SU-DHL-6 (cell line): ENCODE measurements around the gene AOC1.

ENCODE experiments used
- H2AFZ ChIP-seq: fragments of 200-600 bp; sonication (generic); 2 replicates; pipeline ENCODE4 v1.6.1; 2014; ENCODE audit warnings: low read depth, mild to moderate bottlenecking, moderate library complexity, mixed read lengths, antibody characterized with exemption, low read length; ENCODE audit not compliant: severe bottlenecking
- H3F3A ChIP-seq: fragments of 200-600 bp; shearing (Covaris generic); 2 replicates; pipeline ENCODE4 v1.6.0; 2016; ENCODE audit warnings: antibody characterized with exemption, mild to moderate bottlenecking; ENCODE audit not compliant: insufficient read depth
- H3K27ac ChIP-seq: fragments of 200-600 bp; sonication (generic); 2 replicates; pipeline ENCODE4 v1.5.1; 2016; ENCODE audit warnings: low read depth, mild to moderate bottlenecking, low read length, moderate library complexity, mixed read lengths
- H3K27me3 ChIP-seq: fragments of 200-600 bp; sonication (generic), shearing (Covaris generic); 2 replicates; pipeline ENCODE4 v1.6.0; 2014; ENCODE audit warnings: mild to moderate bottlenecking, low read length
- H3K36me3 ChIP-seq: fragments of 200-600 bp; sonication (generic); 2 replicates; pipeline ENCODE4 v1.6.1; 2014; ENCODE audit warnings: mild to moderate bottlenecking, low read length, mixed read lengths
- H3K4me2 ChIP-seq: fragments of 300-600, 200-600 bp; shearing (Covaris generic), sonication (generic); 2 replicates; pipeline ENCODE4 v1.6.0; 2014; ENCODE audit warnings: low read length, low read depth, mild to moderate bottlenecking; ENCODE audit not compliant: poor library complexity, severe bottlenecking
- H3K4me3 ChIP-seq: fragments of 200-600 bp; sonication (generic); 2 replicates; pipeline ENCODE4 v1.5.1; 2014; ENCODE audit warnings: antibody characterized with exemption, low read length, mild to moderate bottlenecking, mixed read lengths; ENCODE audit not compliant: insufficient read depth, poor library complexity, severe bottlenecking
- H3K79me2 ChIP-seq: fragments of 200-600 bp; sonication (generic); 2 replicates; pipeline ENCODE4 v1.6.1; 2014; ENCODE audit warnings: mild to moderate bottlenecking, low read length, moderate library complexity; ENCODE audit not compliant: insufficient read depth
- H3K9ac ChIP-seq: fragments of 200-600 bp; sonication (generic); 2 replicates; pipeline ENCODE4 v1.7.0; 2014; ENCODE audit warnings: mild to moderate bottlenecking, low read length
- H3K9me2 ChIP-seq: fragments of 200-600 bp; sonication (generic); replicated peaks from 2 replicates; pipeline ENCODE4 v1.6.1; 2014; ENCODE audit warnings: low read length; ENCODE audit not compliant: insufficient read depth
- H3K9me3 ChIP-seq: fragments of 200-600 bp; sonication (generic); 2 replicates; pipeline ENCODE4 v1.6.1; 2014; ENCODE audit warnings: low read length, mixed read lengths; ENCODE audit not compliant: insufficient read depth
- H4K20me1 ChIP-seq: fragments of 200-600 bp; sonication (generic); 2 replicates; pipeline ENCODE4 v1.6.1; 2014; ENCODE audit warnings: low read depth, mild to moderate bottlenecking, antibody characterized with exemption, low read length, moderate library complexity, mixed read lengths
- EZH2phosphoT487 ChIP-seq: fragments of 200-600 bp; sonication (generic), shearing (Covaris generic); conservative IDR thresholded peaks from 2 replicates; pipeline ENCODE4 v1.6.1; 2018; ENCODE audit warnings: mild to moderate bottlenecking, antibody characterized with exemption, low read length, moderate library complexity, mixed read lengths
- TF ChIP-seq, protein P1 (sequence below): fragments of 200-600 bp; sonication (generic); IDR thresholded peaks from one replicate; pipeline ENCODE4 v1.5.1; 2017; ENCODE audit warnings: antibody characterized with exemption, mild to moderate bottlenecking, low read length, moderate library complexity; ENCODE audit not compliant: insufficient read depth, poor library complexity, severe bottlenecking

The AOC1 gene

DNA sequence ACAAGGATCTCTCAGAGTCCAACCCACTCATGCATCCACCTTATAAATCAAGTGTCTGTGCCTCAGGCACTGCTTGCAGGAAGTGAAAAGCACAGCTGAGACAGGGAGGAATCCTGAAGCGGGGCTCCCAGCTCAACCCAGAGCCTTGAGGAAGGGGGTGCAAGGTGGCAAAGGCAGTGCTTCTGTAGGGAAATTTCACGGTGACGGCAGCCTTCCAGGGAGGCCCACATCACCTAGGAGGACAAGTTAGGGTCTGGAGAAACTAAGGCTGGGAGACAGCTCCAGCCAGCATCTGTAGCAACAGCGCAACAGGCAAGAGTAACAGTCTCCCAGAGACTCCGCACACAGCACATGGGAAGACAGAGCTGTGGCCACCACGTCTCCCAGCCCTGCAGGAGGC lies 2.7 kb downstream of the AOC1 start:
- Histone ChIP-seq H3K27me3 (no peaks in the 10 kb centered on the region), H4K20me1 (no peaks in the 10 kb centered on the region), H3K9ac (no peak overlapping the region), H3K27ac (no peak overlapping the region), H3K36me3 (no peaks in the 10 kb centered on the region), H3K9me3 (no peaks in the 10 kb centered on the region), H3K4me3 (no peak overlapping the region), H2AFZ (no peak overlapping the region), H3F3A (no peaks in the 10 kb centered on the region), H3K79me2 (no peaks in the 10 kb centered on the region), H3K9me2 (no peaks in the 10 kb centered on the region), H3K4me2 (no peak overlapping the region)
- no peak for TF ChIP-seq EZH2phosphoT487
- TF ChIP-seq, protein P1, sequence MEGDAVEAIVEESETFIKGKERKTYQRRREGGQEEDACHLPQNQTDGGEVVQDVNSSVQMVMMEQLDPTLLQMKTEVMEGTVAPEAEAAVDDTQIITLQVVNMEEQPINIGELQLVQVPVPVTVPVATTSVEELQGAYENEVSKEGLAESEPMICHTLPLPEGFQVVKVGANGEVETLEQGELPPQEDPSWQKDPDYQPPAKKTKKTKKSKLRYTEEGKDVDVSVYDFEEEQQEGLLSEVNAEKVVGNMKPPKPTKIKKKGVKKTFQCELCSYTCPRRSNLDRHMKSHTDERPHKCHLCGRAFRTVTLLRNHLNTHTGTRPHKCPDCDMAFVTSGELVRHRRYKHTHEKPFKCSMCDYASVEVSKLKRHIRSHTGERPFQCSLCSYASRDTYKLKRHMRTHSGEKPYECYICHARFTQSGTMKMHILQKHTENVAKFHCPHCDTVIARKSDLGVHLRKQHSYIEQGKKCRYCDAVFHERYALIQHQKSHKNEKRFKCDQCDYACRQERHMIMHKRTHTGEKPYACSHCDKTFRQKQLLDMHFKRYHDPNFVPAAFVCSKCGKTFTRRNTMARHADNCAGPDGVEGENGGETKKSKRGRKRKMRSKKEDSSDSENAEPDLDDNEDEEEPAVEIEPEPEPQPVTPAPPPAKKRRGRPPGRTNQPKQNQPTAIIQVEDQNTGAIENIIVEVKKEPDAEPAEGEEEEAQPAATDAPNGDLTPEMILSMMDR, result no peak

DNA sequence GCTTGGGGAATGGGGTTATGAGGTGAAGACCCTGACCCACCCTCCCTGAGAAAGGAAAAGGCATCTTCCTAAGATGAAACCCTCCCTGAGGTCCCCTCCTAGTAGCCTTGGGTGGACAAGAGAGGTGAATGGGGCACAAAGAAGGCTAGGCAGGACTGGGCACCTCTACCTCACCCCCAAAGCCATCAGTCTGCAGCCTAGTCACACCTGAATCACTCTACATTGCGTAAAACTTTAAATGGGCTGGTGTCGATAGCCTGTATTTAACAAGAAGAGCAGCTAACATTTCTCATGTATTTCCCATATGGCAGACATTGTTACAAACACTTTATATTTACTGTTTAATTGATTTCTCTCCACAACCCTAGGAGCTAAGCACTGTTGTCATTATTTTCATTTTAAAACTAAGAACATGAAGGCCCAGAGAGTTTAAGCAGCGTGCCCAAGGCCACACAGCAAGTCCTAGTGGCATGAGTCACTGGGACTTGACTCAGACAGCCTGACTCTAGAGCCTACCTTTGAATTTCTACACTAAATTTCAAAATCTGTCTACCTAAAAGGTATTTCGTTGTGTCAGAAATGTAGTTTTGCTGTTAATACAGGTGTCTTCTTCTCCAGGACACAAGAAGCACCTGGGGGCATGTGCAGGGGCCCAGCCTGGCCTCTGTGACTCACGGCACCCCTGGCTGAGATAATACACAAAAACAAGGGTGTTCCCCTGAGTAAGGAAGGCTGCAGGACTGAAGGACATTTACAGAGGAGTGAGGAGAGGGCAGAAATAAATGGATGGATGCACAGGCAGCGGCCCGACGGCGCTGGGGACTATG lies 3.4 kb downstream of the AOC1 start:
- Histone ChIP-seq H3F3A (no peaks in the 10 kb centered on the region), H3K9me2 (no peaks in the 10 kb centered on the region)

DNA sequence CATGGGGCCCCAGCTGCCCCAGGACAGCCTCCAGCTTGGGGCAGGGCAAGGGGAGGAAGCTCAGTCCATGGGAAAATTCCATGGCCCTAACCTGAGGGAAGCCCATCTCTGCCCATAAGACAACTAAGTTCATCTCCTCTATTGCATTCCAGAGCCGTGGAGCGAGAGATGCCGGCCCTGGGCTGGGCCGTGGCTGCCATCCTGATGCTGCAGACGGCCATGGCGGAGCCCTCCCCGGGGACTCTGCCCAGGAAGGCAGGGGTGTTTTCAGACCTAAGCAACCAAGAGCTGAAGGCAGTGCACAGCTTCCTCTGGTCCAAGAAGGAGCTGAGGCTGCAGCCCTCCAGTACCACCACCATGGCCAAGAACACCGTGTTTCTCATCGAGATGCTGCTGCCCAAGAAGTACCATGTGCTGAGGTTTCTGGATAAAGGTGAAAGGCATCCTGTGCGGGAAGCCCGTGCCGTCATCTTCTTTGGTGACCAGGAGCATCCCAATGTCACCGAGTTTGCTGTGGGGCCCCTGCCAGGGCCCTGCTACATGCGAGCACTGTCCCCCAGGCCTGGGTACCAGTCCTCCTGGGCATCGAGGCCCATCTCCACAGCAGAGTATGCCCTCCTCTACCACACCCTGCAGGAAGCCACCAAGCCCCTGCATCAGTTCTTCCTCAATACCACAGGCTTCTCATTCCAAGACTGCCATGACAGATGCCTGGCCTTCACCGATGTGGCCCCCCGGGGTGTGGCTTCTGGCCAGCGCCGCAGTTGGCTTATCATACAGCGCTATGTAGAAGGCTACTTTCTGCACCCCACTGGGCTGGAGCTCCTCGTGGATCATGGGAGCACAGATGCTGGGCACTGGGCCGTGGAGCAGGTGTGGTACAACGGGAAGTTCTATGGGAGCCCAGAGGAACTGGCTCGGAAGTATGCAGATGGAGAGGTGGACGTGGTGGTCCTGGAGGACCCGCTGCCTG lies 4.3 kb downstream of the AOC1 start:
- Histone ChIP-seq H3K9me3 (no peaks in the 10 kb centered on the region), H3K27ac (no peak overlapping the region), H3F3A (no peaks in the 10 kb centered on the region), H3K9me2 (no peaks in the 10 kb centered on the region), H3K27me3 (no peaks in the 10 kb centered on the region), H3K36me3 (no peaks in the 10 kb centered on the region), H3K4me2 (no peak overlapping the region), H2AFZ (no peak overlapping the region), H3K4me3 (no peak overlapping the region), H4K20me1 (no peaks in the 10 kb centered on the region), H3K9ac (no peak overlapping the region), H3K79me2 (no peaks in the 10 kb centered on the region)
- no peak for TF ChIP-seq EZH2phosphoT487
- TF ChIP-seq, protein P1, result no peak

More for the DNA sequence above, 3.4 kb downstream of the AOC1 start:
- H3K4me3 ChIP-seq, result no peak overlapping the region
- H3K27ac ChIP-seq, result no peak overlapping the region
- H3K9me3 ChIP-seq, result no peaks in the 10 kb centered on the region
- H3K79me2 ChIP-seq, result no peaks in the 10 kb centered on the region
- no peak overlapping the region for H2AFZ ChIP-seq
- no peak overlapping the region for H3K9ac ChIP-seq
- no peaks in the 10 kb centered on the region for H3K36me3 ChIP-seq
- no peaks in the 10 kb centered on the region for H3K27me3 ChIP-seq
- no peaks in the 10 kb centered on the region for H4K20me1 ChIP-seq
- TF ChIP-seq, protein P1, result no peak
- no peak for TF ChIP-seq EZH2phosphoT487
- H3K4me2 ChIP-seq, result no peak overlapping the region
